Brain microvascular endothelial cell (primary cell): ENCODE measurements around the gene SHISA9.

Experiments
- DNase-seq: peaks from one replicate; pipeline ENCODE4 v3.0.0-alpha.2; 2020
- H3K27ac ChIP-seq: fragments of 250-450 bp; sonication (Bioruptor Pico); 2 replicates; pipeline ENCODE4 v1.5.1; 2020; ENCODE audit warnings: mild to moderate bottlenecking, moderate library complexity
- H3K27me3 ChIP-seq: fragments of 250-450 bp; sonication (Bioruptor Pico); replicated peaks from 2 replicates; pipeline ENCODE4 v1.5.1; 2020; ENCODE audit warnings: mild to moderate bottlenecking
- H3K36me3 ChIP-seq: fragments of 250-450 bp; sonication (Bioruptor Pico); replicated peaks from 2 replicates; pipeline ENCODE4 v1.5.1; 2020; ENCODE audit warnings: mild to moderate bottlenecking
- H3K4me3 ChIP-seq: 2 replicates; pipeline ENCODE4 v1.5.1; 2011; ENCODE audit warnings: low read depth, mild to moderate bottlenecking, control low read depth, low read length, moderate library complexity
- in situ Hi-C: cut with HindIII; loops from 2 replicates; pipeline ENCODE4 v1.10.0; 2017; ENCODE audit warnings: low sequenced_read_pairs, low pct_ligation_motif_present
- TF ChIP-seq, protein P1 (sequence below): IDR thresholded peaks from 2 replicates; pipeline ENCODE4 v1.5.1; 2011; ENCODE audit warnings: low read depth, mild to moderate bottlenecking, moderate library complexity, low read length, control low read depth, inconsistent platforms; ENCODE audit errors: missing control alignments

SHISA9 gene

DNA sequence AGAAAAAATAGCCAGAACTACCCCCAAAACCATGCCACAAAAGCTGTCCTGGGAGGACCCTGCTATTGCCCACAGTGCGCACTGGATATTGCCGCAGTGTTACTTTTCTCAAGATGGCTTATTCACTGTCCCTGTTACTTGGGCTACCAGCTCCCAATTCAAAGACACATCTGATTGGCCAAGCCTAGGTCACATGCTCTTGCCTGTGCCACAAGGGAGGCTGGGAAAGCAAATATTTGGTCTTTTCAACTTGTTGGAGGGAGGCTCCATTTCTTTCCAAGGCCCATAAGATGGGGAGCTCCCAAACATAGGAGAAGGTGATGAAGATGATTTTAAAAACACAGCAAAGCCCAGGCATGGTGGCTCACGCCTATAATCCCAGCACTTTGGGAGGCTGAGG, 257.0 kb downstream of the SHISA9 start:
- Histone ChIP-seq H3K27ac (no peak overlapping the region), H3K4me3 (no peak overlapping the region), H3K36me3 (no peaks in the 10 kb centered on the region), H3K27me3 (no peaks in the 10 kb centered on the region)
- no peak for DNase-seq
- TF ChIP-seq, protein P1, sequence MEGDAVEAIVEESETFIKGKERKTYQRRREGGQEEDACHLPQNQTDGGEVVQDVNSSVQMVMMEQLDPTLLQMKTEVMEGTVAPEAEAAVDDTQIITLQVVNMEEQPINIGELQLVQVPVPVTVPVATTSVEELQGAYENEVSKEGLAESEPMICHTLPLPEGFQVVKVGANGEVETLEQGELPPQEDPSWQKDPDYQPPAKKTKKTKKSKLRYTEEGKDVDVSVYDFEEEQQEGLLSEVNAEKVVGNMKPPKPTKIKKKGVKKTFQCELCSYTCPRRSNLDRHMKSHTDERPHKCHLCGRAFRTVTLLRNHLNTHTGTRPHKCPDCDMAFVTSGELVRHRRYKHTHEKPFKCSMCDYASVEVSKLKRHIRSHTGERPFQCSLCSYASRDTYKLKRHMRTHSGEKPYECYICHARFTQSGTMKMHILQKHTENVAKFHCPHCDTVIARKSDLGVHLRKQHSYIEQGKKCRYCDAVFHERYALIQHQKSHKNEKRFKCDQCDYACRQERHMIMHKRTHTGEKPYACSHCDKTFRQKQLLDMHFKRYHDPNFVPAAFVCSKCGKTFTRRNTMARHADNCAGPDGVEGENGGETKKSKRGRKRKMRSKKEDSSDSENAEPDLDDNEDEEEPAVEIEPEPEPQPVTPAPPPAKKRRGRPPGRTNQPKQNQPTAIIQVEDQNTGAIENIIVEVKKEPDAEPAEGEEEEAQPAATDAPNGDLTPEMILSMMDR, result no peak
- in situ Hi-C loops, result no loop called here

DNA sequence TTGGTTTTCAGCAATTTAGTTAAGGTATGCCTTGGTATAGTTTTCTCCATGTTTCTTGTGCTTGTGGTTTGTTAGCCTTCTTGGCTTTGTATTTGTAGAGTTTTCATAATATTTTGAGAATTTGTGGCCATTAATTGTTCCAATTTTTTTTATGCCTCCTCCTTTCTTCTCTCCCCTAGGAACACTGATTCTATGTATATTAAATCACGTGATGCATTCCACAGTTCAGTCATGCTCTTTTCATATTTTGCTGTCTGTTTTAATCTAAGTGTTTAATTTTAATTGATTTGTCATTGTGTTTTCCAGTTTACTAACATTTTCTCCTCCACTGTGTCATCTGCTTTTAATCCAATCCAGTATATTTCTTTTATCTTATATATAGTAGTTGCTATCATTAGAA, 263.6 kb downstream of the SHISA9 start:
- no peak for DNase-seq
- H3K4me3 ChIP-seq, result no peak overlapping the region
- H3K27me3 ChIP-seq, result no peaks in the 10 kb centered on the region
- H3K27ac ChIP-seq, result no peak overlapping the region
- in situ Hi-C loops, result no loop called here
- TF ChIP-seq, protein P1, result no peak
- H3K36me3 ChIP-seq, result no peaks in the 10 kb centered on the region

GRCh38 chr16:13168091-13168572, 266.7 kb downstream of the SHISA9 start:
- Histone ChIP-seq H3K27me3 (no peaks in the 10 kb centered on the region), H3K4me3 (no peak overlapping the region), H3K27ac (no peak overlapping the region), H3K36me3 (no peaks in the 10 kb centered on the region)
- no peak for DNase-seq
- TF ChIP-seq, protein P1, result no peak
- in situ Hi-C loops, result no loop called here

GRCh38 chr16:13171313-13171712, 269.9 kb downstream of the SHISA9 start:
- H3K27ac ChIP-seq, result no peak overlapping the region
- in situ Hi-C loops, result no loop called here
- no peak overlapping the region for H3K4me3 ChIP-seq
- no peaks in the 10 kb centered on the region for H3K27me3 ChIP-seq
- TF ChIP-seq, protein P1, result no peak
- no peak for DNase-seq
- no peaks in the 10 kb centered on the region for H3K36me3 ChIP-seq

DNA sequence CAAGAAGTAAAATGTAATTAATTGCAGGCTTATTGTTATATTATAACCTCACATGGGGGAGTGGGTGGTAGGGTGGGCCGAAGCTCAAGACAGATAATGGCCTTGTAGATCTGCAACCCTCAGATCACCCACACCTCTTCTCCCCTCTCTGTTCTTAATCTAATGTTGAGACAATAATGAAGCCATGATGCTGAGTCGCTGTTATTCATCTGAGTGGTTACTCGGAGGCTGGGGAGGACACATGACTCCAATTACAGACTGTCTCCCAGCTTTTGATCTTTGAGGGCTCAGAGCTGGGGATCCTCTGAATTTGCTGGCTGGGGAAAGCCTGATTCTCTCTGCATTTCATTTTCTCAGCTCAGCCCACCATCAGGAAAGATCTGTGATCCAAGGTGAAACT, 275.3 kb downstream of the SHISA9 start:
- no peak for DNase-seq
- no peaks in the 10 kb centered on the region for H3K36me3 ChIP-seq
- TF ChIP-seq, protein P1, result no peak
- in situ Hi-C loops, result no loop called here
- H3K27ac ChIP-seq, result no peak overlapping the region
- no peak overlapping the region for H3K4me3 ChIP-seq
- no peaks in the 10 kb centered on the region for H3K27me3 ChIP-seq

GRCh38 chr16:13178318-13178717, 276.9 kb downstream of the SHISA9 start:
- Histone ChIP-seq H3K4me3 (no peak overlapping the region), H3K27me3 (no peaks in the 10 kb centered on the region), H3K27ac (no peak overlapping the region), H3K36me3 (no peaks in the 10 kb centered on the region)
- in situ Hi-C loops, result no loop called here
- TF ChIP-seq, protein P1, result no peak
- DNase-seq, result no peak
